Ovary (tissue), 3 donors: ENCODE data around the gene UBE2Z.

Experiments used
- CTCF ChIP-seq, 3 donors: fragments of 450-650 bp in 2 of 3; fragments of 200-600 bp in 1 of 3; IDR thresholded peaks; one replicate each; pipeline versions ENCODE4 v1.5.1 to v1.8.0; 2016 to 2022; ENCODE audit warnings: antibody characterized with exemption in 3 of 3, mild to moderate bottlenecking in 1 of 3
- EP300 ChIP-seq: sonication (generic); formaldehyde crosslinking; IDR thresholded peaks from one replicate; pipeline ENCODE4 v1.6.1; 2017; ENCODE audit warnings: antibody characterized with exemption
- POLR2A ChIP-seq: fragments of 450-650 bp; IDR thresholded peaks from one replicate; pipeline ENCODE4 v1.6.1; 2017; ENCODE audit warnings: antibody characterized with exemption, mild to moderate bottlenecking, moderate library complexity
- donor health status: DM: no; HTN: no; CAD: no.

- TF ChIP-seq POLR2A: no peak
- no peak for TF ChIP-seq CTCF (IDR thresholded peaks at IDR 0.05)
- TF ChIP-seq EP300: no peak
Measured at GRCh38 chr17:48961516-48962233, 53.5 kb downstream of the UBE2Z start.
